Upper lobe of left lung (tissue), 4 donors: ENCODE measurements around the gene UBD.

Experiments
- CTCF ChIP-seq, 6 experiments: fragments of 450-650 bp in 4 of 6; fragments of 200-600 bp in 2 of 6; sonication (generic) in 2 of 6; IDR thresholded peaks; one replicate each; pipeline ENCODE4 v1.5.1; 2016 to 2019; ENCODE audit warnings: antibody characterized with exemption in 6 of 6
- EP300 ChIP-seq, 4 donors: sonication (generic); formaldehyde crosslinking; IDR thresholded peaks; one replicate each; pipeline ENCODE4 v1.5.1; 2017; ENCODE audit warnings: antibody characterized with exemption in 4 of 4, control low read depth in 2 of 4
- POLR2A ChIP-seq, 4 donors: fragments of 450-650 bp; IDR thresholded peaks; one replicate each; pipeline ENCODE4 v1.5.1; 2016 to 2017; ENCODE audit warnings: antibody characterized with exemption in 4 of 4, mild to moderate bottlenecking in 2 of 4

- no peak for TF ChIP-seq CTCF (IDR thresholded peaks at IDR 0.05)
- no peak for TF ChIP-seq POLR2A (IDR thresholded peaks at IDR 0.05)
- no peak for TF ChIP-seq EP300 (IDR thresholded peaks at IDR 0.05)
Observed at GRCh38 chr6:29527564-29527963, 32.0 kb downstream of the UBD start.
